NCI-H146 treated with DMSO at 0.1 percent for 48 hours (cell line): Measurements from ENCODE around the gene MPST.

Experiments used
- DNase-seq: peaks from one replicate; lab custom pipeline; 2025; ENCODE audit not compliant: unreplicated experiment; lab: John Stamatoyannopoulos, UW

The MPST gene

GRCh38 chr22:37000676-37001534, 18.6 kb upstream of the MPST start:
- DNase-seq = no peak

- no peak for DNase-seq
Observed at GRCh38 chr22:37001826-37002225, 17.7 kb upstream of the MPST start.

GRCh38 chr22:37002633-37003032, 16.9 kb upstream of the MPST start:
- DNase-seq = no peak

DNA sequence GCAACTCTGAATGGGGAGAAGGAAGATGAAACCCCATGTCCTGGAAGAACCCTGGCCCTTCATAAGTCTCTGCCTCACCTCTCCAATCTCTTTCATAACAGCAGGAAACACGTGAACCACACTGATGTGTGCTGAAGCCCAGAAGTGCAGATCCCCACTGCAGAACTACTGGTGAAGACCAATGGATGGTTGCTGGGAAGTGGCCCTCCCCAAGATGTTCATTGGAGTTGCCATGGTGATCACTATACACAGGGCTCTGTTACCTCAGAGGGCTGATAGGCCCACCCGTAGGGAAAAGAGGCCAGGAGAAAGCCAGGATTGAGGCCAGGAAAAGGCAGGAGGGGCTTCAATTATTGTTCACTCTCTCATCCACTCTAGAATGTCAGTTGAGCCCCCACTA, 11.9 kb upstream of the MPST start:
- no peak for DNase-seq

- DNase-seq = no peak
Observed at GRCh38 chr22:37008365-37008764, 11.2 kb upstream of the MPST start.

DNA sequence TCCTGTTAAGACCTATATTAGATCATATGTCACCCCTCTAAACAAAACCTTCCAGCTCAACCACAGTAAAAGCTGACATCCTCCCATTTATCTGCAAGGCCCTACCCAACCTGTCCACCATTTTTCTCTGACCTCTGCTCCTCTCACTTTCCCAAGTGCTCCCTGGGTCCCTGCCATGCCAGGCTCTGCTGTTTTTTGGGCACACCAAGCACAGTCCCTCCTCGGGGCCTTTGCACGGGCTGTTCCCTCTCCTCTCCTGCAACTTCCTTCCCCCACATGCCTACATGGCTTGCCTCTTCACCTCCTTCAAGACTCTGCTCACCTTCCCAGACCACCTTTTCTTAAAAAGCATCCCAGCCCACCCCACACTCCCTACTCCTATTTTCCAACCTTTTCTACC, 10.1 kb upstream of the MPST start:
- DNase-seq = no peak

DNA sequence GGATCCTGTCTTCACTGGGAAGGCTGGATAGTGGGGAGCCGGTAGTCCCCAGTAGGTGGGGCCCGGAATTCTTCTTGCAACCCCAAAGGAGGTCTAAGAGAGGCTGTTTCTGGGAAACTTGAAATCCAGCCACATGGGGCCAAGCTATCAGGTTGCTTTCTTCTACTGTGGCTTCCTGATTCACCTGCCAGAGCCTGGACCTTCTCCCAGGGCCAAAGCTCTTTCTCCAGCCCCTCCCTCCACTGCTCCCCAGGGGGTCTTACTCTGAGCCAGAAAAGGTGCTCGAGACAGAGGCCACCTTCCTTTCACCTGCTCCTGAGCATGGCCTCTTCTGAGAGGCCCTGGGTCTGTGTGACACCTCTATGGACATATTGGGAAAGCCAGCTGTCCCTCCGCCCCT, 9.4 kb upstream of the MPST start:
- DNase-seq = no peak

DNA sequence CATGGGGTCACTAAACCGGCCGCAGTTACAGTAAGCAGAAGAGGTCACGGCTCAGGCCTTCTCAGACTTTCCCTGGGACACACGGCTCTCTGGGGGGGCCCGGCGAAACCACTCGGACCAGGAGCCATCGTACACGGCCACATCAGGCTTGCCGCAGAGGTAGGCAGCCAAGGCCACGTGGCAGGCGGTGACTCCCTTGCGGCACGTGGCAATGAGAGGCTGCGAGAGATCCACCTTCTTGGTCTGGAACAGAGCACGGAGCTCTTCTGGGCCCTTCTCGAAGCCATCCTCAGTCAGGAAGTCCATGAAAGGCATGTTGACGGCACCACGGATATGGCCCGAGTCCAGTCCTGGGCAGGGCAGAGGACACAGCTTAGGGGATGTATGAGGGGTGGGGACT, 8.6 kb upstream of the MPST start:
- no peak for DNase-seq

DNA sequence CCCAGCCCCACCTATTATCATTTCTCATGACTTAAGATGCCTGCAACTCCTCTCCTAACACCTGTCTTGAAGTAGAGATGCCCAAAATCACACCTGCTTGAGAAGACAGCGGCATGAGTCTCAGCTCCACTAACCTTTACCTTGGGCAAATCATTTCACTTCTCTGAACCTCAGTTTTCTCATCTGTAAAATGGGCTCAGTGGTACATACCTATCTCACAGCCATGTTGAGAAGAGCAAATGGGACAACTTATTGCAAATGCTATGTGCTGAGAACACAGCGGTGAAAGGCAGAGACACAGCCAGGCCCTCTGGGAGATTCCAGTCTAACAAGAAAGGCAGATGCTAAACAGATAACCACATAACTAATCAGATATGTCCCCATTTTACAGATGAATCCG, 8.1 kb upstream of the MPST start:
- DNase-seq = no peak

DNA sequence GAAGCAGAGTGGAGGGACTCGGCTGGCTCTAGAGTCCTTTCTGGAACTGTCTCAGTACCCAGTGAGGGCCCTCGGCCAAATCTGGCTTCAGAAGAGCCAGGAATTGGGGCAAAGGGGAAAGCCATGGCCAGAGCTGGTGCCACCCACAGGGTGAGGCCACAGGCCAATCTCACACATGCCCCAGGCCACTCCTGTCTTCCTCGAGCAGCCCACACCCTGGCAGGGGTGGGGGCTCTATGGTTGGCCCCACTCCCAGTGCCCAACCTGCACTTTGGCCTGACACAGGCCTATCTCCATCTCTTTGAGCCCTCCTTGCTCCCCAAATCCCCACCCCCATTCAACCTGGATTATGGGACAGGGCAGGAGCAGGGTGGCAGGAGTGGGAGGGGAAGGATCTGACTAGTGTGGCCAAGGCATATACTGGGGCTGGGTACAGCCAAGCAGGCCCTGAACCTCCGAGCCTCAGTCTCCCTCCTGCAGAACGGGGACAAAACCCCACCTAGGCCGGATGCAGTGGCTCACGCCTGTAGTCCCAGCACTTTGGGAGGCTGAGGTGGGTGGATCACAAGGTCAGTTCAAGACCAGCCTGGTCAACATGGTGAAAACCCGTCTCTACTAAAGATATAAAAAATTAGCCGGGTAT, 7.2 kb upstream of the MPST start:
- DNase-seq = no peak

- no peak for DNase-seq
Observed at GRCh38 chr22:37012956-37013355, 6.6 kb upstream of the MPST start.

GRCh38 chr22:37014415-37014806, 5.1 kb upstream of the MPST start:
- no peak for DNase-seq

- DNase-seq = no peak
Observed at GRCh38 chr22:37014835-37015586, 4.5 kb upstream of the MPST start.

DNA sequence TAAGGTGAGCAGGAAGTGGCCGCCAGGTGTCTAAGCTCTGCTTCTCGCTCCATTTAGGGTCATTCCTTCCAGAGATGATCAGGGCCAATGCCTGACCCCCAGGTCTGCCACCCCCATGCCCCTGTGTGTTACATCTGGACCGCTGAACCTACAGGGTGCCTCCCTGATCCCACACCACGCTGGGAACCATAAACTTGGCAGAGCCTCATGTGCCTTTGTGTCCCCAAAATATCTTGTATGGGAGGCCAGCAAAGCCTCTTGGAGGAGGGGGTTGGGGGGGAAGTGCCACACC, 4.0 kb upstream of the MPST start:
- DNase-seq = no peak

DNA sequence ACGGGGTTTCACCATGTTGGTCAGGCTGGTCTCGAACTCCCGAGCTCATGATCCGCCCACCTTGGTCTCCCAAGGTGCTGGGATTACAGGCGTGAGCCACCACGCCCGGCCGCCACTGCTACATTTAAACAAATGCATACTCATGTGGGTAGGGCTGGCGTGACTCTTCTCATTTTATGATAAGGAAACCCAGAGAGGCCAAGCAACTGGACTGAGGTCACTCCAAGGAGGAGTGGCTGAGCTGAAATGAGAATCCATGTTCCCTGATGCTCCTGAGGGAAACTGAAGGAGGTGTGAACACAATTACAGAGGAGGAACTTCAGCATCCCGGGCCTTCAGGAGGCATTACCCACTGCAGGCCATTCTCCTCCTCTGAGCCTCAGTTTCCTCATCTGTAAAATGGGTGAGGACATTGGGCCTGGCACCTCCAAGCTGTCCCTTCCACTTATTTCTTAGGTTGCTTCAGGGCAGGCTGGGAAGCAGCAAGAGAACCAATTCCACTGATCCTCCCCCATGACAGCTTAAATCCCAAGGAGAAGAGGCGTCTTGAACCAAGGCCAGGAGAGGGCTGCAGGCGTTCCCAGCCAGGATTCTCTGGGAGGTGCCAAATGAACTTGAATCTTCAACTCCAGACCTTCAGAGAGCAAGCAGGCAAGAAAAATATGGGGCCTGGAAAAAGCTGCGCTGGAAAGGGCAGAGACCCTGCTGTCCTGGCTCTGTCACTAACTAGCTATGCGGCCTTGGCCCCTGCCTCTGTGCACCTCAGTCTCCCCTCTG, 3.2 kb upstream of the MPST start:
- DNase-seq = no peak

GRCh38 chr22:37017356-37017755, 2.2 kb upstream of the MPST start:
- DNase-seq = no peak

DNA sequence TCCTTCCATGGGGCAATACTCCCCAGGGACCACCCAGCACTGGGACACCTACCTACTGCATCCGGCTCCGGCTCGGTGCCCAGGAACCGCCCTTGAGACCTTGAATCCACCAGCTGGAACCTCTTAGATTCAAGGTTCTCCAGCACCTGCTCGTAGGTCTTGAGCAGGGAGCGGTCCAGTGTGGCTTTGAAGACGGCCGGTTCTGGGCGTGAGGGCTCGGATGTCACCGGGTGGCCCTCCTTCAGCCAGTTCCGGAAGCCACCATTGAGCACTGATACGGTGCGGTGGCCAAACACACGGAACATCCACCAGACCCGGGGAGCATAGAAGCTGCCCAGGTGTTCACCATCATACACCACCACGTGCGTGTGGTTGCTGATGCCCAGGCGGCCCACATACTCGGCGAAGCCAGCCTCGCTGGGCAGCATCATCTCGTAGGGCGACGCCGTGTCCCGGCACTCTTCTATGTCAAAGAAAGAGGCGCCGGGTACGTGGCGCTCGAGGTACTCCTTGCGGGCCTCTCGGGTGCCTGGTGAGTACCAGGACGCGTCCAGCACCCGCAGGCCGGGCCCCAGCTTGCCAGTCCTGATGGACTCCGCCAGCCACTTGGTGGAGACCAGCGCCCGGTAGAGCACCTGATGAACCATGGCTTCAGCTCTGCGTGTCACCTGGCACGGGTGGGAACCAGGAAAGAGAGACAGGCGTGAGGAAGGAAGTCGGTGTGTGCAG, 1.3 kb upstream of the MPST start:
- no peak for DNase-seq

- no peak for DNase-seq
Observed at GRCh38 chr22:37018815-37019308, 680 bp upstream of the MPST start.

- no peak for DNase-seq
Observed at GRCh38 chr22:37020192-37020479, 594 bp downstream of the MPST start.

GRCh38 chr22:37021041-37021440, 1.5 kb downstream of the MPST start:
- no peak for DNase-seq
